Liver (tissue), 9 donors: ENCODE results near the gene PARD6A. TPM values are rescaled to one million over a fixed set of nuclear protein-coding genes. Genes with fewer than 3 reads are reported as not detected.

Source experiments
- DNase-seq: peaks from one replicate; pipeline ENCODE4 v3.0.0-alpha.2; 2017; ENCODE audit warnings: low spot score
- H3K27ac ChIP-seq, 2 donors: one replicate each; pipeline ENCODE4 v1.7.0; 2013; ENCODE audit warnings: inconsistent platforms in 2 of 2, low read length in 2 of 2, control low read depth in 1 of 2, low read depth in 1 of 2, mild to moderate bottlenecking in 1 of 2
- H3K27me3 ChIP-seq, 4 donors: one replicate each; pipeline versions ENCODE4 v1.6.1 to v1.7.0; 2013; ENCODE audit warnings: low read length in 3 of 4, inconsistent platforms in 1 of 4, mild to moderate bottlenecking in 1 of 4, moderate library complexity in 1 of 4; ENCODE audit not compliant: control insufficient read depth in 4 of 4, insufficient read depth in 4 of 4
- H3K36me3 ChIP-seq, 4 donors: one replicate each; pipeline versions ENCODE4 v1.6.1 to v1.7.0; 2013; ENCODE audit warnings: low read length in 3 of 4, mild to moderate bottlenecking in 3 of 4, low read depth in 1 of 4, moderate library complexity in 1 of 4; ENCODE audit not compliant: control insufficient read depth in 4 of 4, insufficient read depth in 3 of 4
- H3K4me1 ChIP-seq, 4 donors: one replicate each; pipeline versions ENCODE4 v1.6.1 to v1.7.0; 2013; ENCODE audit warnings: low read length in 3 of 4, mild to moderate bottlenecking in 3 of 4, moderate library complexity in 1 of 4; ENCODE audit not compliant: control insufficient read depth in 4 of 4, insufficient read depth in 4 of 4
- H3K4me3 ChIP-seq, 3 donors: one replicate each; pipeline versions ENCODE4 v1.6.1 to v1.7.0; 2013; ENCODE audit warnings: low read length in 3 of 3, control low read depth in 1 of 3, low read depth in 1 of 3, mild to moderate bottlenecking in 1 of 3
- H3K9ac ChIP-seq, 2 donors: one replicate each; pipeline ENCODE4 v1.7.0; 2013; ENCODE audit warnings: low read length in 2 of 2, mild to moderate bottlenecking in 2 of 2, moderate library complexity in 2 of 2, control low read depth in 1 of 2, low read depth in 1 of 2
- H3K9me3 ChIP-seq, 4 donors: one replicate each; pipeline versions ENCODE4 v1.6.1 to v1.7.0; 2013; ENCODE audit warnings: low read length in 3 of 4; ENCODE audit not compliant: control insufficient read depth in 4 of 4
- ATF3 ChIP-seq: IDR thresholded peaks from 2 replicates; pipeline ENCODE4 v1.6.1; 2016; ENCODE audit warnings: antibody characterized with exemption
- CTCF ChIP-seq: fragments of 150-350 bp; IDR thresholded peaks from 2 replicates; pipeline ENCODE4 v1.5.1; 2017; ENCODE audit warnings: improper control_type of control experiment, low read depth, low read length; ENCODE audit not compliant: missing input control
- EGR1 ChIP-seq, 2 donors: IDR thresholded peaks; 2 replicates each; pipeline ENCODE4 v1.6.1; 2016 to 2018; ENCODE audit warnings: antibody characterized with exemption in 2 of 2, low read depth in 2 of 2
- FOXA1 ChIP-seq: IDR thresholded peaks from 2 replicates; pipeline ENCODE4 v1.6.1; 2016; ENCODE audit warnings: antibody characterized with exemption
- FOXA2 ChIP-seq: IDR thresholded peaks from 2 replicates; pipeline ENCODE4 v1.6.1; 2016; ENCODE audit warnings: antibody characterized with exemption
- GABPA ChIP-seq, 2 donors: IDR thresholded peaks in 1 of 2; conservative IDR thresholded peaks in 1 of 2; 2 replicates each; pipeline ENCODE4 v1.6.1; 2016; ENCODE audit warnings: antibody characterized with exemption in 2 of 2, mild to moderate bottlenecking in 1 of 2, moderate library complexity in 1 of 2
- HNF4A ChIP-seq, 2 donors: conservative IDR thresholded peaks; 2 replicates each; pipeline ENCODE4 v1.6.1; 2016; ENCODE audit warnings: antibody characterized with exemption in 2 of 2, mild to moderate bottlenecking in 2 of 2
- HNF4G ChIP-seq: IDR thresholded peaks from 2 replicates; pipeline ENCODE4 v1.6.1; 2016; ENCODE audit warnings: antibody characterized with exemption
- JUND ChIP-seq, 2 donors: IDR thresholded peaks; 2 replicates each; pipeline ENCODE4 v1.6.1; 2016; ENCODE audit warnings: antibody characterized with exemption in 2 of 2
- MAX ChIP-seq: IDR thresholded peaks from 2 replicates; pipeline ENCODE4 v1.6.1; 2016; ENCODE audit warnings: antibody characterized with exemption
- NR2F2 ChIP-seq: IDR thresholded peaks from 2 replicates; pipeline ENCODE4 v1.6.1; 2016; ENCODE audit warnings: antibody characterized with exemption
- RAD21 ChIP-seq, 2 donors: IDR thresholded peaks; 2 replicates each; pipeline ENCODE4 v1.6.1; 2016; ENCODE audit warnings: antibody characterized with exemption in 2 of 2, mild to moderate bottlenecking in 2 of 2
- RXRA ChIP-seq, 2 donors: IDR thresholded peaks; 2 replicates each; pipeline ENCODE4 v1.6.1; 2017 to 2018; ENCODE audit warnings: antibody characterized with exemption in 2 of 2, mild to moderate bottlenecking in 1 of 2
- SP1 ChIP-seq: IDR thresholded peaks from 2 replicates; pipeline ENCODE4 v1.6.1; 2018; ENCODE audit warnings: antibody characterized with exemption, mild to moderate bottlenecking
- TAF1 ChIP-seq: conservative IDR thresholded peaks from 2 replicates; pipeline ENCODE4 v1.6.1; 2016; ENCODE audit warnings: antibody characterized with exemption, mild to moderate bottlenecking
- YY1 ChIP-seq: IDR thresholded peaks from 2 replicates; pipeline ENCODE4 v1.6.1; 2016; ENCODE audit warnings: antibody characterized with exemption, mild to moderate bottlenecking
- ZBTB33 ChIP-seq: IDR thresholded peaks from 2 replicates; pipeline ENCODE4 v1.6.1; 2016; ENCODE audit warnings: antibody characterized with exemption
- WGBS: extraction: QIAGEN DNeasy Blood & Tissue Kit; methylation state at CpG from one replicate; pipeline ENCODE4 v1.1.7; 2013; 5-methylcytosine and 5-hydroxymethylcytosine counted together
- polyA plus RNA-seq, 2 donors: library from polyadenylated mRNA; stranded (reverse) in 1 of 2; unstranded in 1 of 2; fragments of 200-250 nt in 1 of 2; fragments of >200 nt in 1 of 2; fragmentation: Nextera tagmentation in 1 of 2; extraction: Ambion mirVana in 1 of 2; gene quantifications; one replicate each; pipeline versions ENCODE4 v1.2.1 to v1.2.3, GENCODE V29; 2013 to 2015
- total RNA-seq, 2 donors: library from RNA; depleted of rRNA; stranded (reverse); fragments of >200 nt; gene quantifications; one replicate each; pipeline ENCODE4 v1.2.3, GENCODE V29; 2014
- TF ChIP-seq, protein P1 (sequence below): IDR thresholded peaks from 2 replicates; pipeline ENCODE4 v1.6.1; 2016; ENCODE audit warnings: antibody characterized with exemption, mild to moderate bottlenecking
- donor health status: healthy.
- donor health status: healthy.
- donor health status: healthy.
- donor health status: healthy.
- donor health status: healthy.

PARD6A gene
- total and polyA plus RNA-seq, 4 donors = 0.42 to 2.4 (median 1.8) TPM

DNA sequence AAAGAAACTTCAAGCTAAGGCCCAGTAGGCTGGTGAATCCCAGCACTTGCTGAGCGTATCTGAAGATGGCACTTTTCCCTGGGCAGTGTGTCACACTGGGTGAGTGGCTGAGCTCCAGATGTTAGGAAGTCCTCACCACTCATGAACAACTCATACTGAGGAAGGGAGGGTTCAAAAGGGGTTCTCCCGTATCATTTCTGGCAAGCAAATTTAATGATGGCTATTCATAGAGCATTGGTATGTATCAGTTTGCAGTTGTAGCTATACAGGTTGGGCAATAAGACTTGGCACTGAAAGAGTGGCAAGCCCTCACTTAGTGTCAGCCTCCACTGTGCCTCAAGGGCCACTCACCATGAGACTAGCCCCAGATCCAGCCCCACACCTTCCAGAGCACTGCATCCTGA, 47.6 kb downstream of the PARD6A start:
- H3K36me3 ChIP-seq = peaks cover 0 to 5% (median 0%) of the 10 kb centered on the region in 4 donors
- DNase-seq = no peak
- no peak overlapping the region for H3K27ac ChIP-seq
- no peak for TF ChIP-seq ZBTB33
- TF ChIP-seq TAF1 = no peak
- no peak for TF ChIP-seq FOXA1
- no peak for TF ChIP-seq CTCF
- no peak for TF ChIP-seq EGR1 (IDR thresholded peaks at IDR 0.05; ENCODE audit: low read depth in 2 of 2)
- no peak for TF ChIP-seq HNF4A (conservative IDR thresholded peaks at IDR 0.05)
- no peak for TF ChIP-seq YY1
- no peak for TF ChIP-seq FOXA2
- TF ChIP-seq SP1 = no peak
- no peak for TF ChIP-seq NR2F2
- TF ChIP-seq RXRA (IDR thresholded peaks at IDR 0.05) = no peak
- no peak for TF ChIP-seq RAD21 (IDR thresholded peaks at IDR 0.05)
- no peak for TF ChIP-seq ATF3
- no peak for TF ChIP-seq GABPA (IDR thresholded peaks at IDR 0.05 in 1 of 2, conservative IDR thresholded peaks at IDR 0.05 in 1 of 2)
- TF ChIP-seq MAX = no peak
- TF ChIP-seq, protein P1, sequence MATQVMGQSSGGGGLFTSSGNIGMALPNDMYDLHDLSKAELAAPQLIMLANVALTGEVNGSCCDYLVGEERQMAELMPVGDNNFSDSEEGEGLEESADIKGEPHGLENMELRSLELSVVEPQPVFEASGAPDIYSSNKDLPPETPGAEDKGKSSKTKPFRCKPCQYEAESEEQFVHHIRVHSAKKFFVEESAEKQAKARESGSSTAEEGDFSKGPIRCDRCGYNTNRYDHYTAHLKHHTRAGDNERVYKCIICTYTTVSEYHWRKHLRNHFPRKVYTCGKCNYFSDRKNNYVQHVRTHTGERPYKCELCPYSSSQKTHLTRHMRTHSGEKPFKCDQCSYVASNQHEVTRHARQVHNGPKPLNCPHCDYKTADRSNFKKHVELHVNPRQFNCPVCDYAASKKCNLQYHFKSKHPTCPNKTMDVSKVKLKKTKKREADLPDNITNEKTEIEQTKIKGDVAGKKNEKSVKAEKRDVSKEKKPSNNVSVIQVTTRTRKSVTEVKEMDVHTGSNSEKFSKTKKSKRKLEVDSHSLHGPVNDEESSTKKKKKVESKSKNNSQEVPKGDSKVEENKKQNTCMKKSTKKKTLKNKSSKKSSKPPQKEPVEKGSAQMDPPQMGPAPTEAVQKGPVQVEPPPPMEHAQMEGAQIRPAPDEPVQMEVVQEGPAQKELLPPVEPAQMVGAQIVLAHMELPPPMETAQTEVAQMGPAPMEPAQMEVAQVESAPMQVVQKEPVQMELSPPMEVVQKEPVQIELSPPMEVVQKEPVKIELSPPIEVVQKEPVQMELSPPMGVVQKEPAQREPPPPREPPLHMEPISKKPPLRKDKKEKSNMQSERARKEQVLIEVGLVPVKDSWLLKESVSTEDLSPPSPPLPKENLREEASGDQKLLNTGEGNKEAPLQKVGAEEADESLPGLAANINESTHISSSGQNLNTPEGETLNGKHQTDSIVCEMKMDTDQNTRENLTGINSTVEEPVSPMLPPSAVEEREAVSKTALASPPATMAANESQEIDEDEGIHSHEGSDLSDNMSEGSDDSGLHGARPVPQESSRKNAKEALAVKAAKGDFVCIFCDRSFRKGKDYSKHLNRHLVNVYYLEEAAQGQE = no peak
- TF ChIP-seq JUND (IDR thresholded peaks at IDR 0.05) = no peak
- no peak for TF ChIP-seq HNF4G
- H3K9me3 ChIP-seq = no peaks in the 10 kb centered on the region
- no peak overlapping the region for H3K4me3 ChIP-seq
- H3K4me1 ChIP-seq = peaks cover 7 to 30% (median 9%) of the 10 kb centered on the region in 4 donors
- H3K27me3 ChIP-seq = no peaks in the 10 kb centered on the region
- WGBS = 71% methylated on average over 2 of the region's 2 CpGs
- H3K9ac ChIP-seq = no peak overlapping the region
